Uterus (tissue), 4 donors: Measurements from ENCODE around the gene PRRX2. TPM values are rescaled to one million over a fixed set of nuclear protein-coding genes. Genes with fewer than 3 reads are reported as not detected.

Experiments used
- DNase-seq, 2 donors: peaks; one replicate each; pipeline ENCODE4 v3.0.0-alpha.2; 2019 to 2020
- H3K27ac ChIP-seq, 2 donors: fragments of 200-600 bp; sonication (generic); 1 replicate in 1 of 2; 2 replicates in 1 of 2; pipeline ENCODE4 v1.5.1; 2016 to 2018
- H3K27me3 ChIP-seq, 2 donors: fragments of 200-600 bp; sonication (generic); one replicate each; pipeline ENCODE4 v1.5.1; 2018 to 2019; ENCODE audit warnings: control low read depth in 1 of 2
- H3K36me3 ChIP-seq, 2 donors: fragments of 200-600 bp; sonication (generic); one replicate each; pipeline ENCODE4 v1.5.1; 2019; ENCODE audit warnings: control low read depth in 1 of 2
- H3K4me1 ChIP-seq, 2 donors: fragments of 200-600 bp; sonication (generic); one replicate each; pipeline ENCODE4 v1.5.1; 2018 to 2019; ENCODE audit warnings: control low read depth in 1 of 2
- H3K4me3 ChIP-seq, 2 donors: fragments of 200-600 bp; sonication (generic); 1 replicate in 1 of 2; 2 replicates in 1 of 2; pipeline ENCODE4 v1.5.1; 2018 to 2019; ENCODE audit warnings: mild to moderate bottlenecking in 1 of 2
- H3K9me3 ChIP-seq, 2 donors: fragments of 200-600 bp; sonication (generic); one replicate each; pipeline ENCODE4 v1.5.1; 2019; ENCODE audit warnings: control low read depth in 1 of 2
- POLR2A ChIP-seq, 2 donors: fragments of 450-650 bp; IDR thresholded peaks; one replicate each; pipeline ENCODE4 v1.6.1; 2016; ENCODE audit warnings: antibody characterized with exemption in 2 of 2, mild to moderate bottlenecking in 1 of 2, moderate library complexity in 1 of 2
- intact Hi-C: fragments of 100-400 bp; cut with DNase I; formaldehyde crosslinking; loops from one replicate; pipeline ENCODE4 v1.15.1; 2023; ENCODE audit warnings: low total_unique reads
- total RNA-seq, 4 donors: library from RNA; depleted of rRNA in 3 of 4; stranded (reverse); fragments of >200 nt in 3 of 4; gene quantifications; one replicate each; pipeline versions ENCODE4 v1.1.0 to v1.2.4, GENCODE V29; 2014 to 2023
- TF ChIP-seq, protein P1 (sequence below), 4 experiments: fragments of 200-600 bp in 2 of 4; fragments of 450-650 bp in 2 of 4; sonication (generic) in 2 of 4; IDR thresholded peaks; one replicate each; pipeline ENCODE4 v1.5.1; 2016 to 2019; ENCODE audit warnings: antibody characterized with exemption in 4 of 4, mild to moderate bottlenecking in 2 of 4, moderate library complexity in 1 of 4
- donor health status: DM: yes; HTN: yes; CAD: no.

The PRRX2 gene
- total RNA-seq, 4 donors from 2014 or later: 3.5 to 5.5 TPM; not detected in 2

DNA sequence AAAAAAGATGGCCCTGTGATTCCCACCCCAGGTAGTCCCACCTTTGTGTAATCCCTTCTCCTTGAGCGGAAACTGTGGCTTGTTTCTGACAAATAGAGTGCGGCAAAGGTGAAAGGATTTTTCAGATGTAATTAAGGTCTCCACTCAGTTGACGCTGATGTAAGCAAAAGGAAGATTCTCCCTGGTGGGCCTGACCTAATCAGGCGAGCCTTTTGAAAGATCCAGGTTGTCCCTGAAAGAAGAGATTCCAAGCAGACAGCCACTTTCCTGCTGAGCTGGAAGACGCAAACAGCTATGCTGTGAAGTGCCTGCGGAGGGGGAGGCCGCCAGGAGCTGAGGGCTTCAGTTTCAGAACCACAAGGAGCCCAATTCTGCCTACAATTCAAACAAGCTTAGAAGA is 63.3 kb downstream of the PRRX2 start:
- intact Hi-C loops: loop anchor here (10.0 kb wide), 1 partner anchor 74 kb away; no protein-coding TSS in a partner anchor
- no peak for DNase-seq

DNA sequence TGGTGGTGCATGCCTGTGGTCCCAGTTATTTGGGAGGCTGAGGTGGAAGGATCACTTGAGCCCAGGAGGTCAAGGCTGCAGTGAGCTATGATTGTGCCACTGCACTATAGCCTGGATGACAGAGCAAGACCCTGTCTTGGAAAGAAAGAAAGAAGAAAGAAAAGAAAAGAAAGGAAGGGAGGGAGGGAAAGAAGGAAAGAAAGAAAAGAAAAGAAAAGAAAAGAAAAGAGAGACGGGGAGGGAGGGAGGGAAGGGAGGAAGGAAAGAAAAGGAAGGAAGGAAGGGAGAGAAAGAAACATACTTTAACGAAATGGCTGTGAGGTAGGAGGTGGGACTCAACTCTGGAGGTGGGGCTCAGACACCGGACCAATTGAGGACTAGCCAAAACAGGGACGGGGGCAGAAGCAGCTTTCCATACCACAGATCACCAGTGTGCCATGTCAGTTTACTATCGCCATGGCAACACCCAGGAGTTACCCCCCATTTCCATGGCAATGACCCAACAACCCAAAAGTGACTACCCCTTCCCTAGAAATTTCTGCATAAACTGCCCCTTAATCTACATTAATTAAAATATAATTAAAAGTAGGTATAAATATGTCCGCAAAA is 66.1 kb downstream of the PRRX2 start:
- H3K4me3 ChIP-seq: no peak overlapping the region
- no peak for DNase-seq
- no peaks in the 10 kb centered on the region for H3K4me1 ChIP-seq
- no peaks in the 10 kb centered on the region for H3K36me3 ChIP-seq
- intact Hi-C loops: no loop called here
- H3K27ac ChIP-seq: no peak overlapping the region
- no peaks in the 10 kb centered on the region for H3K9me3 ChIP-seq
- H3K27me3 ChIP-seq: no peaks in the 10 kb centered on the region
- TF ChIP-seq, protein P1, sequence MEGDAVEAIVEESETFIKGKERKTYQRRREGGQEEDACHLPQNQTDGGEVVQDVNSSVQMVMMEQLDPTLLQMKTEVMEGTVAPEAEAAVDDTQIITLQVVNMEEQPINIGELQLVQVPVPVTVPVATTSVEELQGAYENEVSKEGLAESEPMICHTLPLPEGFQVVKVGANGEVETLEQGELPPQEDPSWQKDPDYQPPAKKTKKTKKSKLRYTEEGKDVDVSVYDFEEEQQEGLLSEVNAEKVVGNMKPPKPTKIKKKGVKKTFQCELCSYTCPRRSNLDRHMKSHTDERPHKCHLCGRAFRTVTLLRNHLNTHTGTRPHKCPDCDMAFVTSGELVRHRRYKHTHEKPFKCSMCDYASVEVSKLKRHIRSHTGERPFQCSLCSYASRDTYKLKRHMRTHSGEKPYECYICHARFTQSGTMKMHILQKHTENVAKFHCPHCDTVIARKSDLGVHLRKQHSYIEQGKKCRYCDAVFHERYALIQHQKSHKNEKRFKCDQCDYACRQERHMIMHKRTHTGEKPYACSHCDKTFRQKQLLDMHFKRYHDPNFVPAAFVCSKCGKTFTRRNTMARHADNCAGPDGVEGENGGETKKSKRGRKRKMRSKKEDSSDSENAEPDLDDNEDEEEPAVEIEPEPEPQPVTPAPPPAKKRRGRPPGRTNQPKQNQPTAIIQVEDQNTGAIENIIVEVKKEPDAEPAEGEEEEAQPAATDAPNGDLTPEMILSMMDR (IDR thresholded peaks at IDR 0.05): no peak
- TF ChIP-seq POLR2A (IDR thresholded peaks at IDR 0.05): no peak

More for the DNA sequence above, 63.3 kb downstream of the PRRX2 start:
- Histone ChIP-seq H3K9me3 (no peaks in the 10 kb centered on the region), H3K4me1 (no peaks in the 10 kb centered on the region), H3K27me3 (no peaks in the 10 kb centered on the region), H3K27ac (no peak overlapping the region), H3K36me3 (no peaks in the 10 kb centered on the region), H3K4me3 (no peak overlapping the region)
- TF ChIP-seq, protein P1 (IDR thresholded peaks at IDR 0.05): no peak
- TF ChIP-seq POLR2A (IDR thresholded peaks at IDR 0.05): no peak

DNA sequence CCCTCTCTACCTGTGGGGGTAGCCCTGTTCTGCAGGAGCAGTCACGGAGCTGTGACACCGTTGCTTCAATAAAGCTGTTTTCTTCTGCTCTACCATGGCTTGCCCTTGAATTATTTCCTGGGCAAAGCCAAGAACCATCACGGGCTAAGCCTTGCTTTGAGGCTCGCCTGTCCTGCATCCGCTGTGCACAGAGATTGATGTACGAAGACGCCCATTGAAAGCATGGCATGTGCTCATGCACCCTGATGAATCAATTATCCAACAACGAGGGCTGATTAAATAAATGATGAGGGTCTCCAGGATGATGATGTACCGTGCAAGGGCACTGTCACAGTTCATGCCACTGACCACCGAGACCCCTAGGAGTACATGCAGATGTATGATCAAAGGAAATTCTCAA is 66.7 kb downstream of the PRRX2 start:
- intact Hi-C loops: no loop called here
- Histone ChIP-seq H3K36me3 (no peaks in the 10 kb centered on the region), H3K27me3 (no peaks in the 10 kb centered on the region), H3K4me1 (no peaks in the 10 kb centered on the region), H3K27ac (no peak overlapping the region), H3K4me3 (no peak overlapping the region), H3K9me3 (no peaks in the 10 kb centered on the region)
- TF ChIP-seq, protein P1 (IDR thresholded peaks at IDR 0.05): no peak
- DNase-seq: no peak

DNA sequence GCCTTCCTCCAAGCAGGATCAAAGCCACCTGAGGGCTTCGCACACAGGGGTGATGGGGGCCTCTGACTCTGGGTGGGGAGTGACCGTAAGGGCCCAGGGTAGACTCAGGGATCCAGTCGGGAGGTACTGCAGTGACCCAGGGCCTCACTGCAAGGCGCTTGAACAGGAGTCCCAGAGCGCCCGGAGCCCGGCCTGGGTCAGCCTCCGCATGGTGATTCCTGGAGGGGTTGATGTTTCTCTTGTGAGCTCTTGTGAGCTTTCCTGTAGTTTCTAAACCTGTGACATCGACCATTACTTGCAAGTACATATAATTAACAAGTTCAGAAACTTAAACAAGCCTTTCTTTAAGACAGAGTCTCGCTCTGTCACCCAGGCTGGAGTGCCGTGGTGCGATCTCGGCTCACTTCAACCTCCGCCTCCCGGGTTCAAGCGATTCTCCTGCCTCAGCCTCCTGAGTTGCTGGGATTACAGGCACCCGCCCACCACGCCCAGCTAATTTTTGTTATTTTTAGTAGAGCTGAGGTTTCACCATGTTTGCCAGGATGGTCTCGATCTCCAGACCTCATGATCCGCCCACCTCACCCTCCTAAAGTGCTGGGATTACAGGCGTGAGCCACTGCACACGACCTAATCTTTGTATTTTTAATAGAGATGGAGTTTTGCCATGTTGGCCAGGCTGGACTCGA is 67.6 kb downstream of the PRRX2 start:
- H3K27ac ChIP-seq: no peak overlapping the region
- H3K4me3 ChIP-seq: no peak overlapping the region
- intact Hi-C loops: no loop called here
- no peaks in the 10 kb centered on the region for H3K27me3 ChIP-seq
- no peaks in the 10 kb centered on the region for H3K4me1 ChIP-seq
- H3K9me3 ChIP-seq: no peaks in the 10 kb centered on the region
- TF ChIP-seq, protein P1 (IDR thresholded peaks at IDR 0.05): no peak
- no peak for TF ChIP-seq POLR2A (IDR thresholded peaks at IDR 0.05)
- DNase-seq: no peak
- H3K36me3 ChIP-seq: no peaks in the 10 kb centered on the region

DNA sequence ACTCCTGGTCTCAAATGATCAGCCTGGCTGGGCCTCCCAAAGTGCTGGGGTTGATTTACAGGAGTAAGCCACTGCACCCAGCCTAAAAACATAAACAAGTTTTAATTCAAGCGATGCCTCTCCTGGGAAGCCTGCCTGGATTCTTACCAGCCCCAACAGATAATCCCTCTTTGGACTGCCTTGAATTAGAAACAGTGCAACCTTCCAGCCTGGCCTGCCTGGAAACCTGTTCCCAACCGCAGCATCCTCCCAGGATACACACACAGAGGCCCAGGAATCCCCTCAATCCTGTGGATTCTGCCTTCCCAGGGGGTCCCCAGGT is 68.1 kb downstream of the PRRX2 start:
- DNase-seq: no peak
- H3K27ac ChIP-seq: no peak overlapping the region
- no peak overlapping the region for H3K4me3 ChIP-seq
- H3K9me3 ChIP-seq: no peaks in the 10 kb centered on the region
- no peaks in the 10 kb centered on the region for H3K36me3 ChIP-seq
- H3K27me3 ChIP-seq: no peaks in the 10 kb centered on the region
- no peaks in the 10 kb centered on the region for H3K4me1 ChIP-seq
- intact Hi-C loops: no loop called here
- TF ChIP-seq POLR2A (IDR thresholded peaks at IDR 0.05): no peak
- TF ChIP-seq, protein P1 (IDR thresholded peaks at IDR 0.05): no peak
